ENCODE data around the gene CISD3.

Gene CISD3, protein sequence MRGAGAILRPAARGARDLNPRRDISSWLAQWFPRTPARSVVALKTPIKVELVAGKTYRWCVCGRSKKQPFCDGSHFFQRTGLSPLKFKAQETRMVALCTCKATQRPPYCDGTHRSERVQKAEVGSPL

GRCh38 chr17:38729886-38730525, at the start of gene CISD3:
Gene CISD3 (plus strand): TSS chr17:38730341. CDS start chr17:38730359, 18 bp downstream.
- peak; percentile 70 for DNase-seq

DNA sequence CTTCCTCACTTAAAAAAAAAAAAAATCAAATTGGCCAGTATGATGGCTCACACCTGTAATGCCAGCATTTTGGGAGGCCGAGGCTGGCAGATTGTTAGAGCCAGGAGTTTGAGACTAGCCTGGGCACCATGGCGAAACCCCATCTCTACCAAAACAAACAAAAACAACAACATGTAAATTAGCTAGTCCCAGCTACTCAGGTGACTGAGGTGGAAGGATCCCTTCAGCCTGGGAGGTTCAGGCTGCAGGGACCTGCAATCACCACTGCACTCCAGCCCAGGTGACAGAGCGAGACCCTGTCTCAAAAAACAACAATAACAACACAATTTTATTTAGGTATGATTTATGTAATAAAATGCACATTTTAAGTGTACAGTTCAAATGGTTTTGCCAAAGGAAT, 49.0 kb upstream of the CISD3 start:
- no peak for DNase-seq

DNA sequence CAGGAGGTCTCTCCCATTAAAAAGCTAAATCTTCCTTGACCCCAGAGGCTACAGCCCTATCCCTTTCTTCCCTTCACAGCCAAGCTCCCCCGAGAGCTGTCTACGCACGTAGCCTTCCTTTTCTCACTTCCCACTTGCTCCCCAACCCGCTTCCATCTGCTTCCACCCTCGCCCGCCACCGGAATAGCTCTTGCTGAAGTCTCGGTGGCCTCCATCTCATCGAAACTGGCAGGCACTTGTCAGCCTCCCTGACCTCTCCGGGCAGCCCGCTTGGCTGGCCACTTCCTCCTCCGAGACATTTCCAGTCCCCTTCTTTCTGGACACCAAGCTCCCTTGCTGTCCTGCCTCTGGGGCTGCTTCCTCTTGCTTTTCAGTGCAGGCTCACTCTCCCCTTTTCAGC, 44.6 kb upstream of the CISD3 start:
- DNase-seq: peak; percentile 69

- no peak for DNase-seq
Measured at GRCh38 chr17:38687286-38687685, 42.9 kb upstream of the CISD3 start.

DNA sequence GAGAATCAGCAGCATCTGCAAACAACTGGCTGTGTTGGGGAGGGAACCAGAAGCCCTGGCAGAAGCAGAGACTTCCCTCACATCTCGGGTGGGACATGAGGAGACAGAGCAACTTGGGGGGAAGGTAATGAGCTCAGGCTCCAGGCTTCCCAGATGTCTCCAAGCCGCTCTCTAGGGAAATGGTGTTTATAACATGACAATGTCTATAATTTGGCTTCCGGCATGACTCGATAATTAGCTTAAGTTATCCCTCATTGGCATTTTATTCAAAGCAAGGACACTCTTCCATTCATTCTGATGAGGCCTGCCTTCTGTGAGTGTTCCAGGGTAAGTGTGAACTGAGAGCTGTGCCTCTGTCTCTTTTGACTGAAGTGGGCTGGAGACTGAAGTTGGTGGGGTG, 39.8 kb upstream of the CISD3 start:
- DNase-seq: no peak

GRCh38 chr17:38691154-38691553, 39.0 kb upstream of the CISD3 start:
- no peak for DNase-seq

DNA sequence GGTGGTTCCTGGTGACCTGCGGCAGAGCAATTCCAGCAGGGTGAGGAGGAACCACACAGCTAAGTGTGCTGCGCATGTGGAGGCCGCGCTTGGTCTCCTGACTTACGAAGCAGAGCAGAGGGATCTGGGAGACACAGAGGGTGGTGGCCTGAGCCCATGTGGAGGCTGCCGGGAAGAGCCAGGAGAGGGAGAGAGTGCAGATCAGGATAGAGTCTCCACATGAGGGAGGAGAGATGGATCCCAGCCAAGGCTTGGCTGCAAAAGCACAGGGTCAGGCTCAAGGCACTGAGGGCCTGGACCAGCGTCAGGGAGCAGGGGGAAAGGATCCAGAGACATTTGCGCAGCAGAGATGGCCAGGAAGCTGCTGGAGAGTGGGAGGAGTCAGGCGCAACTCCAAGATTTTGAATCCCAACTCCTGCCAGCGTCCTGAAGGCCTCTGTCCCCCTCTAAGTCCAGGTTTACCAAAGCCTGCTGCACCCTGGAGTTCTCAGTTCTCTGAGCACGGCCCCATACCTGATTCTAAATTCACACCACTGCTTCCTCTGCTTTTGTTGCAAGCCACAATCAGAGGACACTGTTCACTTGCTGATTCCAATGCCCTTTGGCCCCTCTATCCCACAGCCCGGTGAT, 36.3 kb upstream of the CISD3 start:
- no peak for DNase-seq

GRCh38 chr17:38697061-38697820, 32.9 kb upstream of the CISD3 start:
- DNase-seq: no peak

DNA sequence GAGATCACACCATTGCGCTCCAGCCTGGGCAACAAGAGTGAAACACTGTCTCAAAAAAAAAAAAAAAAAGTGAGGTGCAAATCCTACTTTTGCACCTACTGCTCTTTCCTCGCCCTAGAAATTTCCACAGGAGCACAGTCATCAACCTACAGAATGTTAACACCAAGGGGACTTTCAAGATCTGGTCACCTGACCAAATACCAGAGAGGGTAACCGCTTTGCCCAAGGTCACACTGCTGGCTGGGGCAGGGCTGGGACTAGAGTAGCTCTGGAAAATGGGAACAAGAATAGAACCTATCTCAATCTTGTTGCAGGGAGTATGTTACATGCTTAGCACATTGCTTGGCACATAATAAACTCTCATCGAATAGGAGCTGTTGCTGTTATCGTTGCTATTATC, 31.4 kb upstream of the CISD3 start:
- DNase-seq: no peak

DNA sequence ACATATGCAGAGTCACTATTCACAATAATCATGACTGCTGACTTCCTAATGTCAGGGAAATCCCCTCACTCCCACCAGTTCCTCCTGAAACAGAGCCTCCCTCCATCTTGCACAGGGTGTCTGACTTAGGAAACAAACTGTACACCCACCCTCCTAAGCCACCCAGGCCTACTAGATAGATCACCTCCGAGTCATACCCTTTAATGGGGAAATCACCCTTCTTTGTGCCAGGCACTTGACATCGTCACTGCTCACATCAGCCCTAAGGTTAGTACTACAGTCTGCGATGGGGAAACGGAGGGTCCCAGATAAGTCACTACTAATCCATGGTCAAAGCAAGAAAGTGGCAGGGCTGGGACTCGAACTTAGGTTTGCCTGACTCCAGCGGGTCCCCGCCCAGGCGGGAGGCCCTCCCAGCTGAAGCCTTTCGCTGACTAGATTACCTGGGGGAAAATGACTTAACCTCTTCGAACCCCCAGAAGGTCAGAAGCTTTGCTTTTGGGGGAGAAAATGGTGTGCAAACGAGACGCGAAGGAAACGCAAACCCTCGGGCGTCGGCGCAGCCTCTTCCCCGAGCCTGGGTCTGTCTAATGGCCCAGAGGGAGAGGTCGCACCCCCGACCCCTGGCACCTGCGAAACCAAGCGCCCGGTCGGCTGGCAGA, 28.5 kb upstream of the CISD3 start:
- peak; percentile 29 for DNase-seq

GRCh38 chr17:38702166-38702915, 27.8 kb upstream of the CISD3 start:
- peak; percentile 73 for DNase-seq

GRCh38 chr17:38702916-38703741, 27.0 kb upstream of the CISD3 start:
- DNase-seq: peak; percentile 43

GRCh38 chr17:38703742-38704605, 26.2 kb upstream of the CISD3 start:
- DNase-seq: peak; percentile 29

- peak; percentile 49 for DNase-seq
Measured at GRCh38 chr17:38704606-38705522, 25.3 kb upstream of the CISD3 start, which contains the start of gene MLLT6. Gene MLLT6 (plus strand): TSS chr17:38705273. CDS start chr17:38705633, 360 bp downstream.

DNA sequence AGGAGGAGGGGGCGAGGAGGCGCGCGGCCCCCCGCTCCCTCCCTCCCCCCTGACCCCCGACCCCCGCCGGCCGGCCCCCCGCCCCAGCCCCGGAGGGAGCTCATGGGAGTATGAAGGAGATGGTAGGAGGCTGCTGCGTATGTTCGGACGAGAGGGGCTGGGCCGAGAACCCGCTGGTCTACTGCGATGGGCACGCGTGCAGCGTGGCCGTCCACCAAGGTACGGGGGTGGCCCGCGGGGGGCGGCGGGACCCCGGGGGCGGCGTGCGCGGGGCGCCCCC, 24.7 kb upstream of the CISD3 start:
- DNase-seq: no peak

GRCh38 chr17:38705803-38706504, 24.2 kb upstream of the CISD3 start:
- no peak for DNase-seq

DNA sequence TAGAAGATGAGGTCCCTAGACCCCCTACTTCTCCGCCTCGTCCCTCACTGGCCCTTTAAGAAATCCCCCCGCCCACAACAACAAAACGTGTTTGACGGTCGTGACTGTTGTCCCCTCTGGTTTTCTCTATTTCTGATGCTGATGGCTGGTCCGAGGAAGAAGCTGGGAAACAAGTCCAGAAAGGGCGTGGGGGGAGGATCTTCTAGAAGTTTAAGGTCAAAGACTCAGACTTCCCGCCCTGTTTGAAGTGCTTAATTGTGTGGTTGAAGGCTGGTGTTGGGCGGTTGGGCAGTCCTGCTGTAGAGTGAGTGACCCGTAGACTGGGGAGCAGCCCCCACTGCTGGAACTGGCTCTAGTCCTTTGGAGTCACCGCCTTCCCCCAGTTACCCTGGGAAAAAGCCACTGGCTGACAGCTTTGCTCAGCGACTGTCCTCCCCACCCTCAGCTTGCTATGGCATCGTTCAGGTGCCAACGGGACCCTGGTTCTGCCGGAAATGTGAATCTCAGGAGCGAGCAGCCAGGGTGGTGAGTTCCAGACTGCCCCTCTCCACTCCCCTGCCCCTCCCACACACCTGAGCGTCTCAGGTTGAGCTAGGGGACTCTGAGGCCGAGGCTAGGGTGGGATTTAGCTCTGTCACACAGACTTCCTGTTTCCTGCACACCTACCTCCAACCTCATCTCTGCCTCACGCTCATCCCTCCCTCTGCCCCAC, 23.5 kb upstream of the CISD3 start:
- no peak for DNase-seq

DNA sequence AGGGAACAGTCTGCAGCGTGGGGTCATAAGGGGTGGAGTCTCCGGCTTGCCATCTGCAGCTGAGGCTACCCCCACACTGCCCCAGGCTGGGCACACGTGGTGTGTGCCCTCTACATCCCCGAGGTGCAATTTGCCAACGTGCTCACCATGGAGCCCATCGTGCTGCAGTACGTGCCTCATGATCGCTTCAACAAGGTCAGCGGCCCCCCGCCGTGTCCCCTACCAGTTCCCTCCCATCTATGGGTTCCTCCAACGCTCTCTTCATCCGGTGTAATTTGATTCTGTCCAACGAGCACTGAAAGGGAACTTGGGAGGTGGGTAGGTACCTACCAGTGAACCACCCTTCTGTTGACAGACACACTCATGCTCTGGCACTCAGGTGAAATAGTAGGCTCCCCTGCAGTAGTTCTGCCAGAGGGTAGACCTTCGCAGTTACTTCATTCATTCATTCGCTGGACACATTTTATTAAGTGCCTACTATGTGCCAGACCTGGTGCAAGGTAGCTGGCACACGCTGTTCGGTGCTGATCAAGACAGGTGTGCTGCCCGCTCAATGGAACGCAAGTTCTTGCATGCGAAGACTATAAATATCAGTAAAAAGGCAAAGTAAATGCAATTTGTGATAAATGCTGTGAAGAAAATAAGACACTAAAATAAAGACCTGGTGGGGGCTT, 22.3 kb upstream of the CISD3 start:
- DNase-seq: no peak

Data from MV-4-11 (cell line).